ENCODE data around the gene VEZT. TPM values are rescaled to one million over a fixed set of nuclear protein-coding genes. Genes with fewer than 3 reads are reported as not detected.
A peak's percentile ranks its signal among the peaks of the same experiment; 100 is the strongest.

VEZT gene
- total and polyA plus RNA-seq, 9 of the 15 experiments (the other 6 are each of a cell fraction or from before 2014, with no cell fraction given) = 16.1 to 61.5 (median 32.6) TPM

DNA sequence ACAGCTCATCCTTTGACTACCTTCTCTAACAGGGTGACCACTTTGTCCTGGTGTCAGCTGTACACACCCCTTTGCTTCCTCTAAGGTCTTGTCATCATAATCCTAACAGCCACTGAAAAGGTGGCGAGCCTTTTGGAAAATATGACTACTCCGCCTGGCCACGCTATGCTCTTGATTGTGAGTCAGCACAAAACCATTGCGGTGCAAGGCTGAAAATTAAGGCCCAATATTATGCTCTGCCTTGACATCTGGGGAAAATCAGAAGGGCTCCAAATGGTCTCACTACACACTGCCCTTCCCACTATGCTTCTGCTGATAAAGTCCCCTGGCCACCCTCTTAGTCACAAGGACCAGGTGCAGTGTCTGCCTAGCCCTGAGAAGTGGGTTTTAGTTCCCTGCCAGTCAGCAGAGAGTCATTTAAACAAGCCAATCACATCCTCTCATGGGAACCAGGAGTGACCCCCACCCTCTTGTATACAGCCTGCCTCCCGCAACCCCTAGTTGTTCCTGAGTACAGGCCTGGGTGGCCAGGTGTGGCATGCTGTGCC, 34.7 kb upstream of the VEZT start (continued):
- TF ChIP-seq ZNF212 (CRISPR knock-in tag; IDR thresholded peaks at IDR 0.05) (no peak), TEAD4 (IDR thresholded peaks at IDR 0.05; ENCODE audit: low read length) (peak; percentile 31; the same call in 1 of the 2 replicates), TEAD4 (CRISPR knock-in tag; IDR thresholded peaks at IDR 0.05; ENCODE audit: borderline replicate concordance) (no peak), NFE2L1 (tag; IDR thresholded peaks at IDR 0.05; ENCODE audit: borderline replicate concordance, low read depth) (peak; percentile 63; the same call in 1 of the 2 replicates), XRCC3 (IDR thresholded peaks at IDR 0.05) (no peak), MIER1 (IDR thresholded peaks at IDR 0.05; ENCODE audit: low read depth) (no peak), MAFG (tag; conservative IDR thresholded peaks at IDR 0.05) (peak; percentile 96), KLF13 (tag; IDR thresholded peaks at IDR 0.05; ENCODE audit: borderline replicate concordance, low read depth) (no peak), TGIF2 (CRISPR knock-in tag; IDR thresholded peaks at IDR 0.05) (no peak), ZNF24 (IDR thresholded peaks at IDR 0.05) (no peak), ZNF551 (CRISPR knock-in tag; IDR thresholded peaks at IDR 0.05) (no peak), PHF8 (IDR thresholded peaks at IDR 0.05; ENCODE audit: borderline replicate concordance, low read length) (no peak), SMARCB1 (IDR thresholded peaks at IDR 0.05; ENCODE audit: insufficient read length, low read depth) (no peak), HDAC8 (tag; IDR thresholded peaks at IDR 0.05) (0 out of 2 replicates have a peak, but pooled peaks have one; percentile 17), ZNF444 (CRISPR knock-in tag; IDR thresholded peaks at IDR 0.05) (no peak), MECOM (CRISPR knock-in tag; IDR thresholded peaks at IDR 0.05) (no peak), RBBP5 (IDR thresholded peaks at IDR 0.05; ENCODE audit: borderline replicate concordance, insufficient read depth, low read length, poor library complexity, severe bottlenecking) (peak; percentile 41)
- TF ChIP-seq, protein P1, sequence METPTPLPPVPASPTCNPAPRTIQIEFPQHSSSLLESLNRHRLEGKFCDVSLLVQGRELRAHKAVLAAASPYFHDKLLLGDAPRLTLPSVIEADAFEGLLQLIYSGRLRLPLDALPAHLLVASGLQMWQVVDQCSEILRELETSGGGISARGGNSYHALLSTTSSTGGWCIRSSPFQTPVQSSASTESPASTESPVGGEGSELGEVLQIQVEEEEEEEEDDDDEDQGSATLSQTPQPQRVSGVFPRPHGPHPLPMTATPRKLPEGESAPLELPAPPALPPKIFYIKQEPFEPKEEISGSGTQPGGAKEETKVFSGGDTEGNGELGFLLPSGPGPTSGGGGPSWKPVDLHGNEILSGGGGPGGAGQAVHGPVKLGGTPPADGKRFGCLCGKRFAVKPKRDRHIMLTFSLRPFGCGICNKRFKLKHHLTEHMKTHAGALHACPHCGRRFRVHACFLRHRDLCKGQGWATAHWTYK (CRISPR knock-in tag; IDR thresholded peaks at IDR 0.05) = peak; percentile 75
- TF ChIP-seq, protein P2, sequence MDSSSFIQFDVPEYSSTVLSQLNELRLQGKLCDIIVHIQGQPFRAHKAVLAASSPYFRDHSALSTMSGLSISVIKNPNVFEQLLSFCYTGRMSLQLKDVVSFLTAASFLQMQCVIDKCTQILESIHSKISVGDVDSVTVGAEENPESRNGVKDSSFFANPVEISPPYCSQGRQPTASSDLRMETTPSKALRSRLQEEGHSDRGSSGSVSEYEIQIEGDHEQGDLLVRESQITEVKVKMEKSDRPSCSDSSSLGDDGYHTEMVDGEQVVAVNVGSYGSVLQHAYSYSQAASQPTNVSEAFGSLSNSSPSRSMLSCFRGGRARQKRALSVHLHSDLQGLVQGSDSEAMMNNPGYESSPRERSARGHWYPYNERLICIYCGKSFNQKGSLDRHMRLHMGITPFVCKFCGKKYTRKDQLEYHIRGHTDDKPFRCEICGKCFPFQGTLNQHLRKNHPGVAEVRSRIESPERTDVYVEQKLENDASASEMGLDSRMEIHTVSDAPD (CRISPR knock-in tag; IDR thresholded peaks at IDR 0.05) = no peak
- TF ChIP-seq, protein P3, sequence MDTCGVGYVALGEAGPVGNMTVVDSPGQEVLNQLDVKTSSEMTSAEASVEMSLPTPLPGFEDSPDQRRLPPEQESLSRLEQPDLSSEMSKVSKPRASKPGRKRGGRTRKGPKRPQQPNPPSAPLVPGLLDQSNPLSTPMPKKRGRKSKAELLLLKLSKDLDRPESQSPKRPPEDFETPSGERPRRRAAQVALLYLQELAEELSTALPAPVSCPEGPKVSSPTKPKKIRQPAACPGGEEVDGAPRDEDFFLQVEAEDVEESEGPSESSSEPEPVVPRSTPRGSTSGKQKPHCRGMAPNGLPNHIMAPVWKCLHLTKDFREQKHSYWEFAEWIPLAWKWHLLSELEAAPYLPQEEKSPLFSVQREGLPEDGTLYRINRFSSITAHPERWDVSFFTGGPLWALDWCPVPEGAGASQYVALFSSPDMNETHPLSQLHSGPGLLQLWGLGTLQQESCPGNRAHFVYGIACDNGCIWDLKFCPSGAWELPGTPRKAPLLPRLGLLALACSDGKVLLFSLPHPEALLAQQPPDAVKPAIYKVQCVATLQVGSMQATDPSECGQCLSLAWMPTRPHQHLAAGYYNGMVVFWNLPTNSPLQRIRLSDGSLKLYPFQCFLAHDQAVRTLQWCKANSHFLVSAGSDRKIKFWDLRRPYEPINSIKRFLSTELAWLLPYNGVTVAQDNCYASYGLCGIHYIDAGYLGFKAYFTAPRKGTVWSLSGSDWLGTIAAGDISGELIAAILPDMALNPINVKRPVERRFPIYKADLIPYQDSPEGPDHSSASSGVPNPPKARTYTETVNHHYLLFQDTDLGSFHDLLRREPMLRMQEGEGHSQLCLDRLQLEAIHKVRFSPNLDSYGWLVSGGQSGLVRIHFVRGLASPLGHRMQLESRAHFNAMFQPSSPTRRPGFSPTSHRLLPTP (IDR thresholded peaks at IDR 0.05; ENCODE audit: borderline replicate concordance, extremely low read depth, insufficient read length) = no peak
- TF ChIP-seq, protein P4, sequence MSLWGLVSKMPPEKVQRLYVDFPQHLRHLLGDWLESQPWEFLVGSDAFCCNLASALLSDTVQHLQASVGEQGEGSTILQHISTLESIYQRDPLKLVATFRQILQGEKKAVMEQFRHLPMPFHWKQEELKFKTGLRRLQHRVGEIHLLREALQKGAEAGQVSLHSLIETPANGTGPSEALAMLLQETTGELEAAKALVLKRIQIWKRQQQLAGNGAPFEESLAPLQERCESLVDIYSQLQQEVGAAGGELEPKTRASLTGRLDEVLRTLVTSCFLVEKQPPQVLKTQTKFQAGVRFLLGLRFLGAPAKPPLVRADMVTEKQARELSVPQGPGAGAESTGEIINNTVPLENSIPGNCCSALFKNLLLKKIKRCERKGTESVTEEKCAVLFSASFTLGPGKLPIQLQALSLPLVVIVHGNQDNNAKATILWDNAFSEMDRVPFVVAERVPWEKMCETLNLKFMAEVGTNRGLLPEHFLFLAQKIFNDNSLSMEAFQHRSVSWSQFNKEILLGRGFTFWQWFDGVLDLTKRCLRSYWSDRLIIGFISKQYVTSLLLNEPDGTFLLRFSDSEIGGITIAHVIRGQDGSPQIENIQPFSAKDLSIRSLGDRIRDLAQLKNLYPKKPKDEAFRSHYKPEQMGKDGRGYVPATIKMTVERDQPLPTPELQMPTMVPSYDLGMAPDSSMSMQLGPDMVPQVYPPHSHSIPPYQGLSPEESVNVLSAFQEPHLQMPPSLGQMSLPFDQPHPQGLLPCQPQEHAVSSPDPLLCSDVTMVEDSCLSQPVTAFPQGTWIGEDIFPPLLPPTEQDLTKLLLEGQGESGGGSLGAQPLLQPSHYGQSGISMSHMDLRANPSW (CRISPR knock-in tag; IDR thresholded peaks at IDR 0.05) = no peak

All from K562 (cell line).